HepG2 (cell line): ENCODE data around the gene FIBCD1.

Experiments
- ATF3 ChIP-seq: sonication (generic); formaldehyde crosslinking; IDR thresholded peaks from 2 replicates; pipeline ENCODE4 v1.4.0; 2020; ENCODE audit warnings: missing genetic modification reagents
- CEBPB ChIP-seq: IDR thresholded peaks from 2 replicates; pipeline ENCODE4 v1.6.1; 2011; ENCODE audit warnings: low read depth, low read length, improper control_type of control experiment, borderline replicate concordance
- CTCF ChIP-seq: sonication (generic); formaldehyde crosslinking; IDR thresholded peaks from 2 replicates; pipeline ENCODE4 v1.5.0; 2020; ENCODE audit warnings: mild to moderate bottlenecking, missing genetic modification reagents, moderate library complexity
- E2F1 ChIP-seq: sonication (generic); formaldehyde crosslinking; IDR thresholded peaks from 2 replicates; pipeline ENCODE4 v1.5.0; 2020; ENCODE audit warnings: missing genetic modification reagents
- HCFC1 ChIP-seq: fragments of 150-350 bp; IDR thresholded peaks from 2 replicates; pipeline ENCODE4 v1.6.1; 2014; ENCODE audit warnings: low read depth, low read length
- HNF1A ChIP-seq, 2 experiments: sonication (generic) in 1 of 2; formaldehyde crosslinking in 1 of 2; IDR thresholded peaks; 2 replicates each; pipeline versions ENCODE4 v1.4.0 to v1.6.1; 2016 to 2020; ENCODE audit warnings: borderline replicate concordance in 1 of 2, low read depth in 1 of 2, mild to moderate bottlenecking in 1 of 2, missing genetic modification reagents in 1 of 2
- IRF1 ChIP-seq: sonication (generic); formaldehyde crosslinking; IDR thresholded peaks from 2 replicates; pipeline ENCODE4 v1.4.0; 2020; ENCODE audit warnings: low read depth, mild to moderate bottlenecking, missing genetic modification reagents
- JUND ChIP-seq: sonication (generic); formaldehyde crosslinking; IDR thresholded peaks from 2 replicates; pipeline ENCODE4 v1.8.0; 2022; ENCODE audit warnings: mild to moderate bottlenecking, missing genetic modification reagents
- NFE2 ChIP-seq: sonication (generic); formaldehyde crosslinking; IDR thresholded peaks from 2 replicates; pipeline ENCODE4 v1.4.0; 2020; ENCODE audit warnings: missing genetic modification reagents
- ZNF577 ChIP-seq: sonication (generic); formaldehyde crosslinking; IDR thresholded peaks from 2 replicates; pipeline ENCODE4 v1.4.0; 2020; ENCODE audit warnings: mild to moderate bottlenecking, low read depth, missing genetic modification reagents, borderline replicate concordance

GRCh38 chr9:130862747-130863146 is 76.3 kb downstream of the FIBCD1 start:
- no peak for TF ChIP-seq E2F1 (CRISPR knock-in tag)
- TF ChIP-seq IRF1 (CRISPR knock-in tag) = no peak
- no peak for TF ChIP-seq HCFC1
- no peak for TF ChIP-seq HNF1A (IDR thresholded peaks at IDR 0.05; ENCODE audit: low read depth)
- TF ChIP-seq HNF1A (CRISPR knock-in tag; IDR thresholded peaks at IDR 0.05; ENCODE audit: borderline replicate concordance) = no peak
- no peak for TF ChIP-seq ZNF577 (CRISPR knock-in tag)
- TF ChIP-seq CTCF = no peak
- no peak for TF ChIP-seq JUND
- no peak for TF ChIP-seq CEBPB
- TF ChIP-seq ATF3 = no peak
- TF ChIP-seq NFE2 (CRISPR knock-in tag) = no peak
